SK-N-SH (cell line): ENCODE results near the gene EFCAB6. TPM values are rescaled to one million over a fixed set of nuclear protein-coding genes. Genes with fewer than 3 reads are reported as not detected.

Experiments used
- CTCF ChIA-PET: fragments of 300-600, 350-600 bp; formaldehyde crosslinking; extraction: SDS; loops from one replicate; lab custom pipeline; 2021; lab: Yijun Ruan, JAX
- POLR2A ChIA-PET: fragments of 350-600 bp; sonication (Branson Sonifier 250); formaldehyde crosslinking; extraction: SDS; loops from one replicate; lab custom pipeline; 2020; ENCODE audit warnings: antibody characterized with exemption, inconsistent platforms; lab: Yijun Ruan, JAX
- DNase-seq: peaks from one replicate; pipeline ENCODE4 v3.0.0; 2012
- H2AFZ ChIP-seq: fragments of 200-600 bp; sonication (generic); 2 replicates; pipeline ENCODE4 v1.8.1; 2016; ENCODE audit warnings: antibody characterized with exemption, mild to moderate bottlenecking, low read depth
- H3F3A ChIP-seq: fragments of 200-600 bp; sonication (generic); replicated peaks from 2 replicates; pipeline ENCODE3; 2016; ENCODE audit warnings: antibody characterized with exemption, mild to moderate bottlenecking; ENCODE audit not compliant: insufficient read depth
- H3K27ac ChIP-seq, 2 experiments: fragments of 200-500 bp in 1 of 2; fragments of 200-600 bp in 1 of 2; sonication (Bioruptor generic) in 1 of 2; sonication (generic), shearing (Covaris generic) in 1 of 2; 2 replicates each; pipeline versions ENCODE4 v1.5.1 to v1.6.1; 2014 to 2016; ENCODE audit warnings: low read depth in 2 of 2, inconsistent platforms in 1 of 2, low read length in 1 of 2, mild to moderate bottlenecking in 1 of 2, mixed read lengths in 1 of 2
- H3K27me3 ChIP-seq: fragments of 200-600 bp; sonication (generic), shearing (Covaris generic); 2 replicates; pipeline ENCODE4 v1.6.1; 2016; ENCODE audit warnings: mixed run types; ENCODE audit not compliant: insufficient read depth
- H3K36me3 ChIP-seq, 2 experiments: fragments of 200-500 bp in 1 of 2; fragments of 200-600 bp in 1 of 2; sonication (Bioruptor generic) in 1 of 2; sonication (generic) in 1 of 2; replicated peaks in 1 of 2; 2 replicates each; pipeline versions ENCODE3 to v1.5.1; 2014 to 2016; ENCODE audit warnings: low read length in 1 of 2, mild to moderate bottlenecking in 1 of 2; ENCODE audit not compliant: insufficient read depth in 2 of 2, control insufficient read depth in 1 of 2
- H3K4me1 ChIP-seq, 2 experiments: fragments of 200-500 bp in 1 of 2; fragments of 200-600 bp in 1 of 2; sonication (Bioruptor generic) in 1 of 2; sonication (generic), shearing (Covaris generic) in 1 of 2; 2 replicates each; pipeline versions ENCODE4 v1.5.1 to v1.6.1; 2014 to 2016; ENCODE audit warnings: low read depth in 1 of 2, low read length in 1 of 2, mixed run types in 1 of 2; ENCODE audit not compliant: insufficient read depth in 2 of 2, control insufficient read depth in 1 of 2
- H3K4me2 ChIP-seq: fragments of 200-600 bp; sonication (generic), shearing (Covaris generic); 2 replicates; pipeline ENCODE4 v1.6.1; 2017; ENCODE audit warnings: mixed run types
- H3K4me3 ChIP-seq, 2 experiments: fragments of 200-500 bp in 1 of 2; fragments of 200-600 bp in 1 of 2; sonication (Bioruptor generic) in 1 of 2; sonication (generic), shearing (Covaris generic) in 1 of 2; 2 replicates each; pipeline versions ENCODE4 v1.5.1 to v1.8.1; 2014 to 2016; ENCODE audit warnings: low read depth in 2 of 2, inconsistent platforms in 1 of 2, low read length in 1 of 2, mild to moderate bottlenecking in 1 of 2, mixed read lengths in 1 of 2, moderate library complexity in 1 of 2
- H3K79me2 ChIP-seq: fragments of 200-600 bp; sonication (generic); 2 replicates; pipeline ENCODE4 v1.8.1; 2017; ENCODE audit warnings: mild to moderate bottlenecking; ENCODE audit not compliant: insufficient read depth
- H3K9ac ChIP-seq: fragments of 200-600 bp; sonication (generic); 2 replicates; pipeline ENCODE4 v1.6.1; 2017; ENCODE audit warnings: mixed run types
- H3K9me2 ChIP-seq: fragments of 200-600 bp; sonication (generic); 2 replicates; pipeline ENCODE4 v1.6.1; 2017; ENCODE audit warnings: mixed run types
- H3K9me3 ChIP-seq: fragments of 200-600 bp; sonication (generic); 2 replicates; pipeline ENCODE4 v1.6.1; 2017; ENCODE audit warnings: mixed run types, mild to moderate bottlenecking, moderate library complexity
- H4K20me1 ChIP-seq: fragments of 200-600 bp; sonication (generic); 2 replicates; pipeline ENCODE4 v1.6.1; 2017; ENCODE audit warnings: mild to moderate bottlenecking, mixed run types; ENCODE audit not compliant: insufficient read depth
- ELF1 ChIP-seq: IDR thresholded peaks from 2 replicates; pipeline ENCODE4 v1.4.0; 2012
- EZH2phosphoT487 ChIP-seq: fragments of 200-600 bp; sonication (generic); IDR thresholded peaks from 2 replicates; pipeline ENCODE4 v1.6.1; 2017; ENCODE audit warnings: low read depth, mixed run types, mild to moderate bottlenecking, antibody characterized with exemption, moderate library complexity, borderline replicate concordance
- FOXJ3 ChIP-seq: sonication (generic); formaldehyde crosslinking; IDR thresholded peaks from 2 replicates; pipeline ENCODE4 v1.5.1; 2020; ENCODE audit warnings: mild to moderate bottlenecking, missing genetic modification reagents
- GABPA ChIP-seq: IDR thresholded peaks from 2 replicates; pipeline ENCODE4 v1.4.0; 2012; ENCODE audit warnings: low read depth, mild to moderate bottlenecking
- JUND ChIP-seq: IDR thresholded peaks from 2 replicates; pipeline ENCODE4 v1.4.0; 2012
- MXI1 ChIP-seq: IDR thresholded peaks from 2 replicates; pipeline ENCODE4 v1.6.1; 2012; ENCODE audit warnings: mild to moderate bottlenecking, low read depth, low read length, improper control_type of control experiment
- NFIC ChIP-seq: IDR thresholded peaks from 2 replicates; pipeline ENCODE4 v1.4.0; 2012; ENCODE audit warnings: borderline replicate concordance
- NRF1 ChIP-seq: IDR thresholded peaks from 2 replicates; pipeline ENCODE4 v1.6.1; 2012; ENCODE audit warnings: low read depth, mild to moderate bottlenecking, low read length
- RCOR1 ChIP-seq: fragments of 150-350 bp; IDR thresholded peaks from 2 replicates; pipeline ENCODE4 v1.6.1; 2017; ENCODE audit warnings: antibody characterized with exemption, low read length
- SMC3 ChIP-seq: IDR thresholded peaks from 2 replicates; pipeline ENCODE4 v1.6.1; 2012; ENCODE audit warnings: low read depth, low read length, improper control_type of control experiment
- YY1 ChIP-seq: IDR thresholded peaks from 2 replicates; pipeline ENCODE4 v1.4.0; 2012; ENCODE audit warnings: low read depth, mild to moderate bottlenecking
- WGBS: methylation state at CpG from one replicate; pipeline ENCODE4 v1.1.6; 2017; ENCODE audit warnings: low lambda C conversion rate; 5-methylcytosine and 5-hydroxymethylcytosine counted together
- polyA plus RNA-seq, 3 experiments: library from polyadenylated mRNA; depleted of rRNA; stranded (reverse); fragments of >200 nt; gene quantifications; 2 replicates each; pipeline ENCODE4 v1.2.3, GENCODE V29; 2012
- TF ChIP-seq, protein P1 (sequence below): IDR thresholded peaks from 2 replicates; pipeline ENCODE4 v1.4.0; 2012; ENCODE audit warnings: low read depth, borderline replicate concordance
- TF ChIP-seq, protein P2 (sequence below): IDR thresholded peaks from 2 replicates; pipeline ENCODE4 v1.6.1; 2012; ENCODE audit warnings: mild to moderate bottlenecking, low read depth, low read length, moderate library complexity
- TF ChIP-seq, protein P3 (sequence below): IDR thresholded peaks from 2 replicates; pipeline ENCODE4 v1.4.0; 2012; ENCODE audit warnings: low read depth, borderline replicate concordance
- TF ChIP-seq, protein P4 (sequence below): fragments of 200-600 bp; sonication (generic); IDR thresholded peaks from 2 replicates; pipeline ENCODE4 v1.6.1; 2017; ENCODE audit warnings: antibody characterized with exemption, mild to moderate bottlenecking, moderate library complexity
- TF ChIP-seq, protein P5 (sequence below): fragments of 150-350 bp; IDR thresholded peaks from 2 replicates; pipeline ENCODE4 v1.6.1; 2017; ENCODE audit warnings: antibody characterized with exemption, low read length, low read depth, borderline replicate concordance
- TF ChIP-seq, protein P6 (sequence below): IDR thresholded peaks from 2 replicates; pipeline ENCODE4 v1.4.0; 2012; ENCODE audit warnings: low read depth

Gene EFCAB6
- polyA plus RNA-seq, 1 of the 3 experiments (the other 2 are of a cell fraction): 0.46 TPM

DNA sequence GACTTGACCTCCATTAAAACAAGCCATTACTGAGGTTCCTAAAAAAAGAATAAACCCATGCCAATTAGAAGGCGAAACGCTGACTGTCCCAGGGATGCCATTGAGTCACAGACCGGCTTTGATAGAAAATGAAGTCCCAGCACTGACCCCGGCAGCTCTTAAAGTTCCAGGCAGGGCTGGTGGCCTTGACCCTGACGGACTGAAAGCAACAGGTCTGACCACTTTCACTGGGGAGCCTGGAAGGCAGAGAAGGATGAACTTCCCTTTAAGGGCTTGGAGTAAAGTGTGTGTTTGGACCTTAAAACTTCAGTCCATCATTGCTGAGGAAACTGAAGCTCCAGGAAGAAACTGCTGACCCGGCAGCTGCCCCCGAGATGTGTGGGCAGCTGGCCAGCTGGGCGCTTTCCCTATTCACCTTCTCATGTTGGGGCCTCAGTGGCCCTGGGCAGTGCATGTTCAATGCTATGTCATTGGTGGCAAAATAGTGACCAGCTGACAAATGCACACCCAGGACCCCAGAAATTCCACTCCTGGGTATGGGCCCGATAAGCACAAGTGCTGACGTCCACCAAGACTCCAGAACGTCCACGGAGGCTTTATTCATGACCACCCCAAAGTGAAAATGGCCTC is 18.9 kb upstream of the EFCAB6 start:
- POLR2A ChIA-PET: interaction anchor here (0.8 kb wide), 1 partner anchor 12 kb away, joined by 3 read pairs; no protein-coding TSS in a partner anchor
- Histone ChIP-seq H4K20me1 (no peaks in the 10 kb centered on the region), H3K4me1 (peaks cover 0 to 34% of the 10 kb centered on the region in 2 experiments; a peak in 2 of 4 replicates), H3K9me3 (no peaks in the 10 kb centered on the region), H3K9ac (no peak overlapping the region), H3K79me2 (no peaks in the 10 kb centered on the region), H3K27ac (no peak overlapping the region), H2AFZ (no peak overlapping the region), H3K4me2 (no peak overlapping the region), H3F3A (peaks cover 5% of the 10 kb centered on the region)
- WGBS: 95% methylated on average over 5 of the region's 12 CpGs
- DNase-seq: no peak
- TF ChIP-seq, protein P1, sequence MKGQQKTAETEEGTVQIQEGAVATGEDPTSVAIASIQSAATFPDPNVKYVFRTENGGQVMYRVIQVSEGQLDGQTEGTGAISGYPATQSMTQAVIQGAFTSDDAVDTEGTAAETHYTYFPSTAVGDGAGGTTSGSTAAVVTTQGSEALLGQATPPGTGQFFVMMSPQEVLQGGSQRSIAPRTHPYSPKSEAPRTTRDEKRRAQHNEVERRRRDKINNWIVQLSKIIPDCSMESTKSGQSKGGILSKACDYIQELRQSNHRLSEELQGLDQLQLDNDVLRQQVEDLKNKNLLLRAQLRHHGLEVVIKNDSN: no peak
- TF ChIP-seq GABPA: no peak
- TF ChIP-seq JUND: no peak
- no peak for TF ChIP-seq NRF1
- no peak for TF ChIP-seq SMC3
- TF ChIP-seq YY1: no peak
- no peak for TF ChIP-seq ELF1
- TF ChIP-seq, protein P2, sequence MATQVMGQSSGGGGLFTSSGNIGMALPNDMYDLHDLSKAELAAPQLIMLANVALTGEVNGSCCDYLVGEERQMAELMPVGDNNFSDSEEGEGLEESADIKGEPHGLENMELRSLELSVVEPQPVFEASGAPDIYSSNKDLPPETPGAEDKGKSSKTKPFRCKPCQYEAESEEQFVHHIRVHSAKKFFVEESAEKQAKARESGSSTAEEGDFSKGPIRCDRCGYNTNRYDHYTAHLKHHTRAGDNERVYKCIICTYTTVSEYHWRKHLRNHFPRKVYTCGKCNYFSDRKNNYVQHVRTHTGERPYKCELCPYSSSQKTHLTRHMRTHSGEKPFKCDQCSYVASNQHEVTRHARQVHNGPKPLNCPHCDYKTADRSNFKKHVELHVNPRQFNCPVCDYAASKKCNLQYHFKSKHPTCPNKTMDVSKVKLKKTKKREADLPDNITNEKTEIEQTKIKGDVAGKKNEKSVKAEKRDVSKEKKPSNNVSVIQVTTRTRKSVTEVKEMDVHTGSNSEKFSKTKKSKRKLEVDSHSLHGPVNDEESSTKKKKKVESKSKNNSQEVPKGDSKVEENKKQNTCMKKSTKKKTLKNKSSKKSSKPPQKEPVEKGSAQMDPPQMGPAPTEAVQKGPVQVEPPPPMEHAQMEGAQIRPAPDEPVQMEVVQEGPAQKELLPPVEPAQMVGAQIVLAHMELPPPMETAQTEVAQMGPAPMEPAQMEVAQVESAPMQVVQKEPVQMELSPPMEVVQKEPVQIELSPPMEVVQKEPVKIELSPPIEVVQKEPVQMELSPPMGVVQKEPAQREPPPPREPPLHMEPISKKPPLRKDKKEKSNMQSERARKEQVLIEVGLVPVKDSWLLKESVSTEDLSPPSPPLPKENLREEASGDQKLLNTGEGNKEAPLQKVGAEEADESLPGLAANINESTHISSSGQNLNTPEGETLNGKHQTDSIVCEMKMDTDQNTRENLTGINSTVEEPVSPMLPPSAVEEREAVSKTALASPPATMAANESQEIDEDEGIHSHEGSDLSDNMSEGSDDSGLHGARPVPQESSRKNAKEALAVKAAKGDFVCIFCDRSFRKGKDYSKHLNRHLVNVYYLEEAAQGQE: no peak
- TF ChIP-seq, protein P3, sequence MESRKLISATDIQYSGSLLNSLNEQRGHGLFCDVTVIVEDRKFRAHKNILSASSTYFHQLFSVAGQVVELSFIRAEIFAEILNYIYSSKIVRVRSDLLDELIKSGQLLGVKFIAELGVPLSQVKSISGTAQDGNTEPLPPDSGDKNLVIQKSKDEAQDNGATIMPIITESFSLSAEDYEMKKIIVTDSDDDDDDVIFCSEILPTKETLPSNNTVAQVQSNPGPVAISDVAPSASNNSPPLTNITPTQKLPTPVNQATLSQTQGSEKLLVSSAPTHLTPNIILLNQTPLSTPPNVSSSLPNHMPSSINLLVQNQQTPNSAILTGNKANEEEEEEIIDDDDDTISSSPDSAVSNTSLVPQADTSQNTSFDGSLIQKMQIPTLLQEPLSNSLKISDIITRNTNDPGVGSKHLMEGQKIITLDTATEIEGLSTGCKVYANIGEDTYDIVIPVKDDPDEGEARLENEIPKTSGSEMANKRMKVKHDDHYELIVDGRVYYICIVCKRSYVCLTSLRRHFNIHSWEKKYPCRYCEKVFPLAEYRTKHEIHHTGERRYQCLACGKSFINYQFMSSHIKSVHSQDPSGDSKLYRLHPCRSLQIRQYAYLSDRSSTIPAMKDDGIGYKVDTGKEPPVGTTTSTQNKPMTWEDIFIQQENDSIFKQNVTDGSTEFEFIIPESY: no peak
- no peak for TF ChIP-seq RCOR1
- TF ChIP-seq, protein P4, sequence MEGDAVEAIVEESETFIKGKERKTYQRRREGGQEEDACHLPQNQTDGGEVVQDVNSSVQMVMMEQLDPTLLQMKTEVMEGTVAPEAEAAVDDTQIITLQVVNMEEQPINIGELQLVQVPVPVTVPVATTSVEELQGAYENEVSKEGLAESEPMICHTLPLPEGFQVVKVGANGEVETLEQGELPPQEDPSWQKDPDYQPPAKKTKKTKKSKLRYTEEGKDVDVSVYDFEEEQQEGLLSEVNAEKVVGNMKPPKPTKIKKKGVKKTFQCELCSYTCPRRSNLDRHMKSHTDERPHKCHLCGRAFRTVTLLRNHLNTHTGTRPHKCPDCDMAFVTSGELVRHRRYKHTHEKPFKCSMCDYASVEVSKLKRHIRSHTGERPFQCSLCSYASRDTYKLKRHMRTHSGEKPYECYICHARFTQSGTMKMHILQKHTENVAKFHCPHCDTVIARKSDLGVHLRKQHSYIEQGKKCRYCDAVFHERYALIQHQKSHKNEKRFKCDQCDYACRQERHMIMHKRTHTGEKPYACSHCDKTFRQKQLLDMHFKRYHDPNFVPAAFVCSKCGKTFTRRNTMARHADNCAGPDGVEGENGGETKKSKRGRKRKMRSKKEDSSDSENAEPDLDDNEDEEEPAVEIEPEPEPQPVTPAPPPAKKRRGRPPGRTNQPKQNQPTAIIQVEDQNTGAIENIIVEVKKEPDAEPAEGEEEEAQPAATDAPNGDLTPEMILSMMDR: no peak
- TF ChIP-seq NFIC: no peak
- no peak for TF ChIP-seq EZH2phosphoT487
- TF ChIP-seq, protein P5, sequence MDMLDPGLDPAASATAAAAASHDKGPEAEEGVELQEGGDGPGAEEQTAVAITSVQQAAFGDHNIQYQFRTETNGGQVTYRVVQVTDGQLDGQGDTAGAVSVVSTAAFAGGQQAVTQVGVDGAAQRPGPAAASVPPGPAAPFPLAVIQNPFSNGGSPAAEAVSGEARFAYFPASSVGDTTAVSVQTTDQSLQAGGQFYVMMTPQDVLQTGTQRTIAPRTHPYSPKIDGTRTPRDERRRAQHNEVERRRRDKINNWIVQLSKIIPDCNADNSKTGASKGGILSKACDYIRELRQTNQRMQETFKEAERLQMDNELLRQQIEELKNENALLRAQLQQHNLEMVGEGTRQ: no peak
- TF ChIP-seq FOXJ3 (CRISPR knock-in tag): no peak
- TF ChIP-seq, protein P6, sequence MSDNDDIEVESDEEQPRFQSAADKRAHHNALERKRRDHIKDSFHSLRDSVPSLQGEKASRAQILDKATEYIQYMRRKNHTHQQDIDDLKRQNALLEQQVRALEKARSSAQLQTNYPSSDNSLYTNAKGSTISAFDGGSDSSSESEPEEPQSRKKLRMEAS: no peak
- TF ChIP-seq MXI1: no peak
- TF ChIP-seq, all 33 proteins: peak for 0
- Histone ChIP-seq H3K4me3 (no peak overlapping the region), H3K36me3 (no peaks in the 10 kb centered on the region), H3K9me2 (no peaks in the 10 kb centered on the region), H3K27me3 (no peaks in the 10 kb centered on the region)
- CTCF ChIA-PET: interaction anchor here (1.0 to 2.5 kb wide), 3 partner anchors 18 to 557 kb away, joined by 3 to 15 read pairs (median 4); no protein-coding TSS in a partner anchor
